Measurements from ENCODE around the gene ZSCAN23.

DNA sequence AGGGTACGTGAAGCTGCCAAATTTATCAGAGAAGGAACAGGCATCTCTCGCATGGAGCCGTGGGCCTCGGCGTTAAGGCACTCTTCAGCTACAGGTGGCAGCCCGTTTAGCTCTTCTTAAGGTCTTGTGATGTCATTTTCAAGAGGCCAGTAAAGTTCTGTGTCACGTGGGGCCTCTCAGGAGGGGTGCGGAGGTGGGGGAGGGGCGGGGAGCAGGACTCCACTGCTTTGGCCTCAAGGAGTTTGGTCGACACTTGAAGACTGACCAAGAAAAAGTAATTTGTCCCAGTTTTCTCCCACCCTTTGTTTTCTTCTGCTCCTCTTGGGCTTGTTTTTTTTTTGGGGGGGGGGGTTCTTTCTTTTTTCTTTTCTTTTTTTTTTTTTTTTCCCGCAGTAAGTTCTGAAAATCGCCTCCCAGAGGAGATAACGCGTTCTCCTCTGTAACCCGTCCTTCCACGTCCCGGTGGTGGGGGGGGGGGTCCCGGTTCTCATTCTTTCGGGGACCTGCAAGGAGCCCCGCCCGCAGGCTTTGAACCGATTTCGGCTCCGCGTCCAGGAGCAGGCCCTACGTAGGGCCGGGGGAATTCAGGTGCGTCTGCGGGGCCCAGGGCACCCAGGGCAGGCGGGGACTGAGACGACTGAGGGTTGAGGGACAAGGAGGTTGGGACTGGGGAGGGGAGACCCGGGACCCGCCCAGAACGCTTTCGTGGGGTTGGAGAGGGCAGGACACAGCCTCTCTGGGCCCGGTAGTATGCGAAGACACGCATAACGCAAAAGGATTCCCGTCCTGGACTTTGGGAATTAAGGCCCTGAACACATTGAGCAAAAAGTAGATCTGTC, 46.3 kb upstream of the ZSCAN23 start:
- TF ChIP-seq, protein P1, sequence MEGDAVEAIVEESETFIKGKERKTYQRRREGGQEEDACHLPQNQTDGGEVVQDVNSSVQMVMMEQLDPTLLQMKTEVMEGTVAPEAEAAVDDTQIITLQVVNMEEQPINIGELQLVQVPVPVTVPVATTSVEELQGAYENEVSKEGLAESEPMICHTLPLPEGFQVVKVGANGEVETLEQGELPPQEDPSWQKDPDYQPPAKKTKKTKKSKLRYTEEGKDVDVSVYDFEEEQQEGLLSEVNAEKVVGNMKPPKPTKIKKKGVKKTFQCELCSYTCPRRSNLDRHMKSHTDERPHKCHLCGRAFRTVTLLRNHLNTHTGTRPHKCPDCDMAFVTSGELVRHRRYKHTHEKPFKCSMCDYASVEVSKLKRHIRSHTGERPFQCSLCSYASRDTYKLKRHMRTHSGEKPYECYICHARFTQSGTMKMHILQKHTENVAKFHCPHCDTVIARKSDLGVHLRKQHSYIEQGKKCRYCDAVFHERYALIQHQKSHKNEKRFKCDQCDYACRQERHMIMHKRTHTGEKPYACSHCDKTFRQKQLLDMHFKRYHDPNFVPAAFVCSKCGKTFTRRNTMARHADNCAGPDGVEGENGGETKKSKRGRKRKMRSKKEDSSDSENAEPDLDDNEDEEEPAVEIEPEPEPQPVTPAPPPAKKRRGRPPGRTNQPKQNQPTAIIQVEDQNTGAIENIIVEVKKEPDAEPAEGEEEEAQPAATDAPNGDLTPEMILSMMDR (IDR thresholded peaks at IDR 0.05): no peak
- TF ChIP-seq POLR2A (IDR thresholded peaks at IDR 0.05): no peak
